ENCODE results near the gene KCNIP3. TPM values are rescaled to one million over a fixed set of nuclear protein-coding genes. Genes with fewer than 3 reads are reported as not detected.
"Not testable (repeated sequence)": the region's sequence is repeated elsewhere in the genome, so short reads cannot be mapped to it uniquely, and the experiment has no call there.

Gene KCNIP3
- 2.0 TPM for polyA plus RNA-seq (2013, experiment 1 of 2; ENCODE audit: insufficient read length)
- polyA plus RNA-seq (2013, experiment 2 of 2; ENCODE audit: insufficient read length): 1.4 TPM

DNA sequence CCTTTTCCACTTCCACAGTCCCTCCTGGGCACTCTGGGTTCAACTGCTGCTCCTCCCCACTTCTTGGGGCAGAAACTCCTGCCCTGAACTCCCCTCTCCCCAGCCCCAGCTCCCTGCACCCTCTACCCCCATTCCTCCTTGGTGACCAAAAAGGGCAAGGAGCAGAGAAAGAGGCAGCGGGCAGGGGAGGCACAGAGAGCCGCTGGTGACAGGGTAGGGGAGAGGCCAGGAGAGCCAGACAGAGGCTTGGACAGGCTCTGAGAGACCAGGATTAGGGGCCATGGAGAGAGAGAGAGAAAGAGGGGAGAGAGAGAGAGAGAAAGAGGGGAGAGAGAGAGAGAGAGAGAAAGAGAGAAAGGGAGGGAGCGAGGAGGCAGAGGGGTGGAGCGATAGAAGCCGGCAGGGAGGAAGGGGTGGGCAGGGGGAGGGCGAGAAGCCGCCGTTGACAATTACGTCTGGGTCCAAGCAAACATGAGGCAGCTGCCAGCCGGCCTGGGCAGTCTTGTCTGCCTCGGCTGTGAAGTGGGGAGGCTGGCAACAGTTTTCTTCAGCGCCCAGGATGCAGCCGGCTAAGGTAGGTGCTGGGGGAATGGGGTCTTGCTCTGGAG lies at the start of gene KCNIP3:
KCNIP3 (plus strand) TSS at position 468 of the 608 bp plus-strand sequence; CDS start at position 560, 92 bp downstream.
- DNase-seq: no peak

DNA sequence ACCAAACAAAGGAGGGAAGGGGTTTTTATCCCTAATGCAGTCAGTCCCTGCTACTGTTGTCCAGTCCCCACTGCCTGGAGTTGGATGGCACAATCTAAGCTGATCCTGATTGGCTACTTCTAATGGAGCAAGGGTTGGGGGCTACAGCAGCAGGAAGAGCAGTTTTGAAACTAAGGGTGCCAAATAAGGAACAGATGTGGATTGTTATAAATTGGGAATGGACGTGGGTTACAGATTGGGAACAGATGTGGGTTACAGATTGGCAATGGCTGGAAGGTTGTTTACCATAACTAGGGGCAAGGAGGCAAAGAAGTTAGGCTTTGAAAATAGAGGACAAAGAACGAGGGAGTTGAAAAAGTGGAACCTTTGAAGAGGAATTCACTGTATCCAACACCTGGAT lies 38.9 kb upstream of the KCNIP3 start:
- no peak for DNase-seq

DNA sequence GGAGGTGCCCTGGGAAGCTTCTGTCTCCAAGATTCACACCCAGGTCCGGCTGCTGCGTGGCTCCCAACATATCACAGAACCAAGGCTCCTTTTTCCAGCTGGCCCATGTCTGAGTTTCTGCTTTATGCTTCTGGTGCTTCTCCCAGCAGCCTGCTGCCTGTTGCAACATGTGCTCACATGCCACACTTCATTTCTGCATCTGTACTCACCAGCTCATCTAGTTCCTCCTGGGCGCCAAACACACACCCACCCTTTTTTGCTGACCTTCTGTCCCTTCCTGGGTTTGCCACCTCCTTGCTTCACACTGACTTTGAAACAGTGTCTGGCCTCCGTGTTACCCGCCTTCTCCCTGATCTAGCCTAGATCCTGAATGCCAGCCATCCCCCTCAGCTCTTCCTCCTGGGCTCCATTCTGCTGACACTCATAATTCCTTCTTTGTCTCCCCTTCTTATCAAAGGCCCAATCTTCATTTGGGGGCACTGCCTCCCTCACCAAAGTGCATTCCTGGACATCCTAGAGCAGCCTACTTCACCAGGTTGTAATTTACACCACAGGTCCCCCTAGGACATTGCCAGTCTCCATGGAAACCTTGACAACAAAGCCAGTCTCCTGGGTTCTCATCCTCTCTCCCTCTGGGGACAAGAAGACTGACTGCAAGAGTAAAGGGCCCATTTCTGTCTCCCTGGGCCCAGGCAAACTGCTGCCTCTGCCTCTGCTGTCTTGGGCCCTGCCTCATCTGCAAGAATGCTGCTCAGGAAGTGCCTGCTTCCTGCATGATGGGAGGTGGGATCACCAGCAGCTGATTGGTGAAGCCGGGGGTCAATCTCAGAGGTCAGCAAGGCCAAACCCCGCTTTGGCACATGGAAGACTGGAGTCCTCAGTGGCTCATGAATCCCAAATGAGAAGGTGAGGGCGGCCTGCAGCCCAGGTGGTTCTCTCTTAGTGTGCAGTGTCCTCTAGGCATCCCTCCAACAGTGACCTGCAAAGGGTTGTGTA lies 36.8 kb upstream of the KCNIP3 start:
- DNase-seq: no peak

DNA sequence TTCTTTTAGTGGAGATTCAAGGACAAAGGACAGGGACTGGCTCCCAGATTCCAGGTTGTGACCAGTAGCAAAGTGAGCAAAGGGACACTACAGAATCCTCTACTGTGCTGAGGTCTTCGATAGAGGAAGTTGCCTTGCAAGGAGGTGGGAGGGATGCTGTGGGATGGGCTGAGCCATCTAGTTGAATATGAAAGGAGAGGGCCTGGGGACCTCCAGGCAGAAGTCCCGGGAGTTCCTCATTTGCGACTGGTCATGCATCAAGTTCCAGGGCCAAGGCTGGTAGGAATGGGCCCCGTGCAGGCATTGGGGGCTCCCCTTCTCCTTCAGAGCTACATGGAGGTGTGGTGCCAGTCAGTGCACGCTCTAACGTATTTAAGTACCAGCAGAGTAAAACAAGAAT lies 35.5 kb upstream of the KCNIP3 start:
- no peak for DNase-seq

DNA sequence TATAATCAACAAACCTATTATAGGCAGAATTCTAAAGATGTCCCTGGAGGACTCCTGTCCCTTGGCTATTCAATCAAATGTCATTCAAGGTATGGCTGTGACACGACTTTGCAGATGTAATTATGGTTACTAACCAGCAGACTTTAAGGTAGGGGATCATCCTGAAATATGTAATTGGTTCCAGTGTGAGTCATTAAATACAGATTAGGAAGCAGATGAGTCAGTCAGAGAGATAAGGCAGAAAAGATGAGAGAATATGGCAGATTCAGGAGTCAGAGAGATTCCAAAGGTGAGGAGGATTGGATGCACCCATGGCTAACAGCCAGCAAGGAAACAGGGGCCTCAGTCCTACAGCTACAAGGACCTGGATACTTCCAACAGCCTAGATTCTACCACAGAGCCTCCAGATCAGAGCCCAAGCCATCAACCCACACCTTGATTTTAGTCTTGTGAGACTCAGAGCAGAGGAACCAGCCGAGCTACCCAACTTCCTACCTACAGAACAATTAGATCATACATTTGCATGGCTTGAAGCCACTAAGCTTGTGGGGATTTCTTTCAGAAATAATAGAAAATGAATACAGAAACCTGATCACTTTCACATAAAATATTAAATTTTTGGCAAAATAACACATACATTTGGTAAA lies 34.1 kb upstream of the KCNIP3 start:
- DNase-seq: no peak

DNA sequence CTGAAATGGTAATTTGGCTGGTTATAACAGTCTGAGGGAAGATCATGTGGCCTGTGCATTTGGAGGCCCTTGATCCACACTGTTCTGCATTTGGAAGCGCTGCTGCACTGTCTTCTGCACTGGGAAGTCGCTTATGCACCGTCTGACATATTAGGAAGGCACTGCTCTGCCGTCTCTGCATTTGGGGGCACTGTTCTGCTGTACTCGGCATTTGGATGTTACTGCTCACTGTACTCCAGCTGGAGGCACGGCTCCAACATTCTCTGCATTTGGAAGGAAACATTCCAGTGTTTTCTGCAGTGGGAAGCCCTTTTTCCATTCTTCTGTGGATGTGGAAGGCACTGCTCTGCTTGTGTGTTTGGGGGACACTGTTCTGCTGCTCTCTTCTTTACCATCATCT lies 32.5 kb upstream of the KCNIP3 start:
- DNase-seq: no peak

DNA sequence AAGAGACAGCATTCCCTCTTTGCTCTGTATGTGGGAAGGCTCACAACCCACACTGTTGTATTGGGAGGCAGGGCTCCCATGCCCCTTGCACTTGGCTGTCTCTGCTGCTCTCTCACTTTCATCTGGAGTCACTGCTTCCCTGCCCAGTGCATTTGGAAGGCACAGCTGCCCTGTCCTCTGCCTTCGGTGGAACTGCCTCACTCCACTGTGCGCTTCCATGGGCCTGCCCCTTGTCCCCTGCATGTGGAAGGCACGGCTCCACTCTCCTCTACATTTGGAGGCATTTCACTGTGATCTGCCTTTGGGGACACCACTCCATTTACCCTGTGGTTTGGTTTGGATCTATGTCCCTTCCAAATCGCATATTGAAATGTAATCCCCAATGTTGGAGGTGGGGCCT lies 32.0 kb upstream of the KCNIP3 start:
- DNase-seq: no peak

DNA sequence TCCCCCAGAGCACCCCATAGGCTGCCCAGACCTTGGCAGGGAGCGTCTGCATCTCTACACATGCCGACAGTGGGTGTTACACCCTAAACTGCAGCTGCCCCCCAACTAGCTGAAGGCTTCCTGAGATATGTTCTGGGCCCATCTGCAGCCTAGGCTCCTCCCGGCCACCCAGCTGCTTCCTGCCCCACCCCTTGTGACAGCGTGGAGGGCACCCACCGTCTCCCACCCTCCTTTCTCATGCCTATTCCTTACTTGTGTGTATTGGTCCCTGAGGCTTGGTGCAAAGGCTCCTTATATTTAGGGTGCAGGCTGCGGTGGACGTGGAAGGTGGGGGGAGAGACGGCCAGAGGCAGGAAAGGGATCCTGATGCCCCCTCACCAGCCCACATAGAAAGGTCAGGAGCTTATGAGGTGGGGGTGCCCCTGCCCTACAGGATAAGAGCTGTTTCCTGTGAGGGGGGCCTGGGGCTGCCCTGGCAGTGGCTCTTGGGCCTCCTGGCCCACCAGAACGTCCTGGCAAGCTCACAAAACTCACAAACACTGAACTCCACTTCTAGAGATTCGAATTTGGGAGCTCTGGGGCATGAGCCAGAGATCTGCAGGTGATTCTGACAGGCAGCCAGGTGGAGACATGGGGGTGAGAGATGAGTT lies 30.2 kb upstream of the KCNIP3 start:
- no peak for DNase-seq

DNA sequence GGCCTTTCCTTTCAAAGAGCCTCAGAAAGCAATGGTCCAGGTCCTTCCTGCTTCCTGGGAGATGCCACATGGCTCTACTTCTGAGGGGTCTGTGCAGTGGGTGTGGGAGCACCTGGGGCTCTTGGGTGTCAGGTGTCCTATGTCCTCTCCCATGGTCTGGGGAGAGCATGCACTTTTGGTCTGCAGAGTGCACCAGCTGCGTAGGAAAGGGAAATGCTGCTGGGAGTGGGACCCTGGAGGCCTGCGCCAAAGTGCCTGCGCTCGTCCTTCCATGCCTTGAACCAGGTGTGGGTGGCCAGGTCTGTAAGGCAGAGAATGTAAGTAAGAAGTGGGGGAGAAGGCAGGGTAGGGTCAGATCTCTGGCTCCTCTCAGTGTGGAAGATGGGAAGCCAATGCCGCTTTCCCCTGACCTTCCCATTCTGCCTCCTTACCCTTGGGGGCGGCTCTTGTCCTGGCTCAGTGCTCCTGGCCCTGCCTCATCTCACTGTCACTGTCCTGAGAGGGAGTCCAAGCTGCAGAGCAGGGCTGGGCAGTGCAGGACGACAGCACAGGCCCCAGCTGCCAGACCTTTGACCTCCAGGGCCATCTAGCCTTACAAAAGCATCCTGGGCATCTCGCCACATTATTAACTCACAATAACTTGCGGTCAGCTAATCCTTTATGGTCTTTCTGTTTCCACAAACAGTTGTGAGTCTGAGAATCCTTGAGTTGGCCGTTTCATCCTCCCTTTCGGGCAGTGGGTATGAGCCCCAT lies 29.5 kb upstream of the KCNIP3 start:
- no peak for DNase-seq

DNA sequence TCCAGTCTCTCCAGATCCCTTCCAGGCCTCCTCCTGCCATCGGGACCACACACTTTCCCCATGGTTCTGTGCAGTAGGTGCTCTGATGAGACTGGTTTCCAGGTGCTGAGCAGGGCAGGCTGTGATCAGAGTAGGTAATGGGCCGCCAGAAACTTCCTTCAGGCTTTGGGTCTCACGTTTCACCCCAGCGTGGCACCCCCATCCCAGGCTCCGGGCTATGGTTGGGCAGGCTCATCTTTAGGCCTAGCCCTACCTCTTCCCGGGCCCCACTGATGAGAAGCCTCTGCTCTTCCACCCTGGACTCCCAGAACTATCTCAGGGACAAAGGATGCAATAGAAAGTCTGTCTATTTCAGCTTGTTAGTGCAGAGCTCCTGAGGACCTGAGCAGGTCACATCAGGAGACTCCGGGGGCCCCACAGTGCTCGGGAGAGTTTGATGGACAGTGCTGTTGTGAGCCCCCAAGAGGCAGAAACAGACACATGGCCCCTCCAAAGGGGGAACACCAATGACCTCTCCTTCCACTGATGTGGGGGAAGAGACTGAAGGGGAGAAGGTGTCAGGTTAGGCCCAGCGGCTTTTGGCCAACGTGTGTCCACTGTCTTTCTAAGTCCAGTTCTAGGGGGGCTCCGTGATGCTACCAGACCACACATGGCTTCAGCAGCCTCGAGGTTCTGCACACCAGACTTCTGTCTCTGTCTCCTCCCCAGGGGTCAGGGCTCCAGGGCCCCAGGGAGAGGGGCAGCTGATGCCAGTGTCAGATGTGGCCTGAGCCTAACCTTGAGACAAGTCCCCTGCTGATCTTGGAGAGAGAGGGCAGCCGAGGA lies 28.7 kb upstream of the KCNIP3 start:
- DNase-seq: no peak

DNA sequence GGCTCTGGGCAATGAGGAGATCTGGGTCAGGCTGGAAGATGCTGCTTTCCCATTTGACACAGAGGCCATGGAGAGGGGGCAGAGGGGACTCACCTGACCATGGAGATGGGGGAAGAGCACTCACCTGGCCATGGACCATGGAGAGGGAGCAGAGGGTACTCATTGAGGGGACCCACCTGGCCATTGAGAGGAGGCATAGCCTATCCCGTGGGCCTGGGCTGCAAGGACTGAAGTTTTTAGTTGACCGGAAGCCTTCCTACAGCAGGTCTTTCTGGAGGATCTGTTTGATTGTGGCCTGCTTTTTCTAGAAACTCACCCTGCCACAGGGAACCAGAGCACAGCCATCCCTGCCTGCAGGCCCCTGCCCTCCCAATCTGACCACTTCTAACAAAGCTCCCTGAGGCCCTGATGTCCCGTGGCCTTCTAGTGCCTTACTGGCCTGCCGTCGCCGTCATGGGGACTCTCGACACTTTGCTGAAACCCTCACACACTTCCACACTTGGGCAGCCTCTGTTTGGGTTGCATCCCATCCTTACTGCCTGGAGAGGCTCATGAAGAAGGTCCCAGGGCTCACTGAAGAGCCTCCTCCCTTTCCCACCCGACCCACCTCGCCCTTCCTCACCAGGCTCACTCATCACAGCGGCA lies 28.0 kb upstream of the KCNIP3 start:
- no peak for DNase-seq

DNA sequence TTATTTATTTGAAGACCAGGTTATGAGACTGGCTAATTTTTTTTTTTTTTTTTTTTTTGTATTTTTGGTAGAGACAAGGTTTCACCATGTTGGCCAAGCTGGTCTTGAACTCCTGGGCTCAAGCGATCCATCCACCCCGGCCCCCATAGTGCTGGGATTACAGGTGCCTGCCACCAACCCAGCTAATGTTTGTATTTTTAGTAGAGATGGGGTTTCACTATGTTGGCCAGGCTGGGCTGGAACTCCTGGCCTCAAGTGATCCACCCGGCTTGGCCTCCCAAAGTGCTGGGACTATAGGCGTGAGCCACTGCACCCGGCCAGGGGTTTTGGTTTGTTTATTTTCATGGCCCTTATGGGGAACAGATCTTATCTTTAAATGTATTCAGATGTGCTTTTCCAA lies 27.4 kb upstream of the KCNIP3 start:
- not testable (repeated sequence) for DNase-seq

DNA sequence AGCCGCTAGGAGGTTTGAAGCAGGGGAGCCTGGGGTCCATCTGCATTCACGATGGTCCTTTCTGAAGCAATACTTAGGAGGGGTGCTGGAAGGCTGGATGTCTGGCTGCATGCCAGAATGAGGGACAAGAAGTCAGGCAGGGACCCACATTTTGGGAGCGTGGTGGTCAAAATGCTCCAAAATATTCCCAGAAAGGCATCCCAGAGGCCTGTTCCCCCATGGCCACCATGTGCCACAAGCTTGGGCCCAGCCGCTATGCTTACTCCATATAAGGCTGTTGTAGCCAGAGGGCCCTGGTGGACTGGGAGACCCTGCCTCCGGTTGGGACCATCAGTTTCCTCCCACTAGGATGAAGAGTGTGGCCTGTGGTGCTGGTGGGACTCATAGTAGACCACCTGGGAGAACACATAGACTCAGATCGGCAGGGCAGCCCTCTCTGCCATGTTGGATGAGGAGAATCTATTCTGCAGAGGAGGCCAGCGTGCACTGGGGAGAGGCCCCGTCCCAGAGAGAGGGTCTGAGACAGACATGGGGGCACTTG lies 26.5 kb upstream of the KCNIP3 start:
- DNase-seq: no peak

DNA sequence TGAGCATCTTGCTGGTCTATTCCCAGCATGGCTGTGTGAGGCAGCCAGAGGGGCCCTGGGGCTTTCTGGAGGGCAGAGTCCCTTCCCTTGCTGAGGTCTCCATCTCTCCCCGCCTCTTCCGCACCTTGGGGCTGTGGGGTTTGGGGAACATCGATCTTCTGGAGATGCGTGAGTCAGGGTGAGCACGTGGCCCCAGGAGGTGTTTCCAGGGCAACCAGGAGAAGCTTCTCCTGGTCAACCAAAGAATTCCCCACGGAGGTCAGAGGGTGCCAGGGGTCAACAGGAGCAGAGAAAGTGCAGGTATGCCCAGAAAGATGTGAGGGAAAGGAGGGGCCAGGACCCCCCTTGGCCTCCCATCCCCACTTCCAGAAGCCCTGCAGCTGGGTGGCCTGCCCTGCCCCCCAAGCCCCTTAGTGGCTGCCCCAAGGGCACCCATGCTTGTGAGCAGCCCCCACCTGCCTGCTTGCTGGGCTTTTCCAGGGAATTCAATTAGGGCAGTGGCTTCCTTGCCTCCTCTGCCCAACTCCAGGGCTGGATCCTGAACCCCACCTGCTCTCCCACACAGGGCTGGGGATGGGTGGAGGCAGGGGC lies 25.7 kb upstream of the KCNIP3 start:
- no peak for DNase-seq

DNA sequence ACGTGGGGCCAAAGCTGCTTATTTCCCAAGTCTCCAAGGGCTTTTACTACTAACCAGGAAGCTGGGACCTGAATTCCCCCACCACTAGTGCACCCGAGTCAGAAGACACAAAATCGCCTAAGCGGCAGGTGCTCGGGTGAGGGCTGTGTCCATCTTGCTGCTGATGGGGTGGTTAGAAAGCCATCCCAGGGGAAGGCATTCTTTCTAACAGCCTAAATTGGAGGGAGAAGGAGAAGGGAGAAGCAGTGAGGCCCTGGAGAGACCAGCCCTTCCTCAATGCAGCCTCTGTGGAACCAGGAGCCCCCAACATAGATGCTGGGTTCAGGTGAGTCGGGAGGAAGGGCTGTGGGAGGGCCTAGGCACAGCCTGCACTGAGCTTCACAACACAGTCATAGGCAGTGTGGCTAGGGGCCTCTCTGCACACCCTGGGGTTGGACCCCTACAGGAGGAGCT lies 24.8 kb upstream of the KCNIP3 start:
- DNase-seq: no peak

DNA sequence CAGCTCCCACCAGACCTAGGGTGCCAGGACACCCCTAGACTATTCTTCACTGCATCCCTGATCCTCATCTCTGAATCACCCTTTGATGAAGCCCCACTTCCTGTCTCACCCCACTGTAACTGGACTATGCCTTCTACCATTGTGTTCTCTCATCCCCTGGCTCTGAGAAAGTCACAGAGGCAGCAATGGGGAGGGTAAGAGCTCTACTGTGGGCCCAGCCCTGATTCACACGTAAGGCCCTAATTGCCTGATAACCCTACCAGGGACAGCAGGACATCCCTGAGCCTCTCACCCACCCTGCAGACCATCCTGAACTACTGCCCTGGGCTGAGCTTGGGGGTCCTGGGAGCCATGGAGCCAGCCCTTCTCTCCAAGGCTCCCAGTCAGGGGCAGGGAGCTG lies 24.4 kb upstream of the KCNIP3 start:
- DNase-seq: no peak

DNA sequence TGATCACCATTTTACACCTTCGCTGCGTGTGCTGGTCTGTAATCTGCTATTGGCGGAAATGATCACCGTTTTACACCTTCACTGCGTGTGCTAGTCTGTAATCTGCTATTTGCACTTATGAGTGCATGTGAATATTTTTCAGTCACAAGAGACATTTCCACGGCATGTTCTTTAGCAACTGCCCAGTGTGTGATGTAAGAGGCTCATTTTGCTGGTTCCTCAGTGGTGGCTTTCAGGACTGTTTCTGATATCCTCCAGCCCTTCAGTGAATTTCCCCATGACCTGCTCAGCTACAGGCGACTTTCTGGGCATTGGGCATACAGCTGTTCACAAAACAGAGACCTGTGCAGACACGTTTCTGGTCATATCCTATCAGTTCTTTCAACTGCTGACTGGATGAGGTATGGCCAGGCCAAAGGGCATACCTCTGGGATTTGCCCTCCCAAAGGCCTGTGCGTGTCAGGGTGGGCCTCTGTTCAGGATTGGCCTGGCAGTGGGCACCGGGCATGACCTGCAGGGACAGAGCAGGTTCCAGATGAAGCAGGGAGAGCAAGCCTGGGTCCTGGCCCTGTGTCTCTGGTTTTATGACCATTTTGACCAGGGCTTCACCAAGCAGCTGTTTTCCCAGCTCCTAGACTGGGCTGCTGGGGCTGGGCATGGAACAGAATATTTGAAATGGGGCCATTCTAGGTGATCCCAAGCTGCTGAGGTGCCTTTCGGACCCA lies 23.4 kb upstream of the KCNIP3 start:
- DNase-seq: no peak

DNA sequence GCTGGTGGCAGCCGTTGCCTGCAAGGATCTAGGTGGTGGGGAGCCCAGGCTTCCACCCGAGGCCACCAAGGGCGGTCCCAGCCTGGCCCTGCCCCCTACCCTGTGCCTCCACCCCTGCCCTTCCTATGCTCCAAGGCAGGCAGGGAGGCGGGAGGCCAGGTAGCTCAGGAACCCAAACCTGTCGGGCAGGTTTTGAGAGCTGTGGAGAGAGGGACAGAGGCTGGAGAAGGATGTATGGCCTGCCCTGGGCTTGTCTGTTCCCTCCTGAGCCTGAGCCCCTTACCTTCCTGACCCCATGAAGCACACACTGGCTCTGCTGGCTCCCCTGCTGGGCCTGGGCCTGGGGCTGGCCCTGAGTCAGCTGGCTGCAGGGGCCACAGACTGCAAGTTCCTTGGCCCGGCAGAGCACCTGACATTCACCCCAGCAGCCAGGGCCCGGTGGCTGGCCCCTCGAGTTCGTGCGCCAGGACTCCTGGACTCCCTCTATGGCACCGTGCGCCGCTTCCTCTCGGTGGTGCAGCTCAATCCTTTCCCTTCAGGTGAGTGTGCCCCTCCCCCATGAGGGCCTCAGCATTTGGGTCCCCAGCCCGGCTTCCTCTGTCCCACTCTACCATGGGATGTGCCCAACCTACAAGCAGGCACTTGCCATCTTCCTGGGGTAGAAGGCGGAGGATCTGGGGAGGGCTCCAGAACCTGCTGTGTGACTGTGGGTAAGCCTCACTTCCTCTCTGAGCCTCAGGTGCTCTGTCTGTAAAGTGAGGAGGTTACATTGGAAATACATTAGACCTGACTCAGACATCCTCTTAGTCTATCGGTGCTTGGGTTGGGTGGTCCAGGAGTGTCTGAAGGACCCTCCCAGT lies 22.6 kb upstream of the KCNIP3 start, which contains the start of gene PROM2:
PROM2 (plus strand) TSS at position 159 of the 860 bp plus-strand sequence; CDS start at position 296, 137 bp downstream.
- no peak for DNase-seq

Measured in fibroblast of skin of back (primary cell).